ENCODE data around the gene ITIH5. TPM values are rescaled to one million over a fixed set of nuclear protein-coding genes. Genes with fewer than 3 reads are reported as not detected.

The ITIH5 gene
- total and polyA plus RNA-seq, 2 donors (not counting 1 experiment from before 2014, with no cell fraction given), result not detected

DNA sequence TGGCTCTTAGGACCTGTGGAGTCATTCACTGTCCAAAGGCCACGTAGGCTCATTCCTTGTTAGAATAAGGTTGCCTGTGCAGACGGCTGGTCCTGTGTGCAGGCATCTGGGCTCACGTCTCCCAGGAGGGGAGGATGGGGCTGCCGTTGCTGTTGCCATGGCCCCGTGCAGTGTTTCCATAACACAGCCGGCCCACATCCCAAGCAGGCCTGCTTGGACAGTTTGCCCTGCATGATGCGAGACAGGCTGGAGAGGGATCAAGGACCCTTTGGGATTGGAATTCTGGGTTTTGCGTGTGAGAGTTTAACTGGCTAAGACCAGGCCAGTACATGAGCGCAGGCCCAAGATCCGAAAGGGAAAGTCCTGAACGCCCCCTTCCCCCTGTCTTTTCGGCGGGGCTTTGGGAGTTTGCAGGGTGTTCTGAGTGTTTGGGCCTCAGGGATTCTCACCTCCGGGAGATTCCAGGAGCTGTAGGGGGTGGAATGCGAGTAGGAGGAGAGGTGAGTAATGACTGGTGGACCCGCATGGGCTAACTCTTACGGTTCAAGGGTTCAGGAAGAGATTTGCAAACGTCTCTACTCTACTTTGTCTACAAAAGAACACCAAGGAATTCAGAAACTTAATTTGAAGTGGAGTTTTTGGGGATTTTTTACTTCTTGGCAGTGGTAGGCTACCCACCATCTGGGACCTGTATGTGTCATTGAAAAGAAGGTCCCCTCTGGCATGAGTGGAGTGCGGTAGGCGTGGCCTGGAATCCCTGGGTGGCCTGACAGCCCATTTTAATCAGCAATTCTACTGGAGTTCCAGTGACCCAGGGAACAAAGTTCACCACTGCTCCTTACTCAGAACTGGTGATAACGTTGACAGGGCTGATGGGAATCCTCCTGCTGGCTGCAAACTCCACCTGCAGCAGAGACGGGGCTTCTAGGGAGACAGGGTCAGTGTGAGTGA, 125.4 kb downstream of the ITIH5 start:
- Histone ChIP-seq H2AFZ (ENCODE audit: insufficient read depth, low read depth, low read length, poor library complexity, severe bottlenecking) (no peak overlapping the region), H3K4me3 (ENCODE audit: control extremely low read depth in 1 of 5, extremely low read depth in 1 of 5, insufficient read depth in 1 of 5, low read depth in 2 of 5, low read length in 4 of 5) (no peak overlapping the region), H3K36me3 (replicated peaks in 1 of 2; ENCODE audit: control extremely low read depth in 1 of 2, control insufficient read depth in 1 of 2, extremely low read depth in 1 of 2, insufficient read depth in 2 of 2, low read length in 1 of 2) (no peaks in the 10 kb centered on the region), H3K79me2 (ENCODE audit: control insufficient read depth, insufficient read depth, low read length) (no peaks in the 10 kb centered on the region), H3K9me3 (ENCODE audit: control extremely low read depth in 1 of 3, control insufficient read depth in 2 of 3, insufficient read depth in 1 of 3, low read length in 2 of 3) (peaks cover 0 to 4% (median 0%) of the 10 kb centered on the region in 3 donors), H3K27ac (ENCODE audit: low read length in 2 of 2) (no peak overlapping the region), H3K4me1 (ENCODE audit: control insufficient read depth in 2 of 2, insufficient read depth in 2 of 2, low read length in 2 of 2) (no peaks in the 10 kb centered on the region), H3K27me3 (replicated peaks in 1 of 4; ENCODE audit: control extremely low read depth in 1 of 4, control insufficient read depth in 3 of 4, insufficient read depth in 4 of 4, low read length in 3 of 4) (no peaks in the 10 kb centered on the region), H3K9ac (ENCODE audit: low read length) (no peak overlapping the region), H3K4me2 (replicated peaks; ENCODE audit: low read depth, low read length, poor library complexity, severe bottlenecking) (no peak overlapping the region), H4K20me1 (ENCODE audit: control insufficient read depth, insufficient read depth, low read length, poor library complexity, severe bottlenecking) (no peaks in the 10 kb centered on the region)
- Mint-ChIP-seq H3K27me3 (no peaks in the 10 kb centered on the region), H3K4me3 (no peak overlapping the region), H3K9me3 (ENCODE audit: insufficient read depth) (peaks cover 6% of the 10 kb centered on the region), H3K27ac (no peak overlapping the region), H3K4me1 (no peaks in the 10 kb centered on the region)
- ATAC-seq (ENCODE audit: low read depth) (no peak), DNase-seq (no peak)
- whole genome bisulfite sequencing (ENCODE audit: insufficient coverage), result 96% methylated on average over 18 of the region's 22 CpGs
- intact Hi-C loops (cut with micrococcal nuclease), result no loop called here
- ChIA-PET POLR2A (no interaction called here), CTCF (no interaction called here)
- TF ChIP-seq, protein P1, sequence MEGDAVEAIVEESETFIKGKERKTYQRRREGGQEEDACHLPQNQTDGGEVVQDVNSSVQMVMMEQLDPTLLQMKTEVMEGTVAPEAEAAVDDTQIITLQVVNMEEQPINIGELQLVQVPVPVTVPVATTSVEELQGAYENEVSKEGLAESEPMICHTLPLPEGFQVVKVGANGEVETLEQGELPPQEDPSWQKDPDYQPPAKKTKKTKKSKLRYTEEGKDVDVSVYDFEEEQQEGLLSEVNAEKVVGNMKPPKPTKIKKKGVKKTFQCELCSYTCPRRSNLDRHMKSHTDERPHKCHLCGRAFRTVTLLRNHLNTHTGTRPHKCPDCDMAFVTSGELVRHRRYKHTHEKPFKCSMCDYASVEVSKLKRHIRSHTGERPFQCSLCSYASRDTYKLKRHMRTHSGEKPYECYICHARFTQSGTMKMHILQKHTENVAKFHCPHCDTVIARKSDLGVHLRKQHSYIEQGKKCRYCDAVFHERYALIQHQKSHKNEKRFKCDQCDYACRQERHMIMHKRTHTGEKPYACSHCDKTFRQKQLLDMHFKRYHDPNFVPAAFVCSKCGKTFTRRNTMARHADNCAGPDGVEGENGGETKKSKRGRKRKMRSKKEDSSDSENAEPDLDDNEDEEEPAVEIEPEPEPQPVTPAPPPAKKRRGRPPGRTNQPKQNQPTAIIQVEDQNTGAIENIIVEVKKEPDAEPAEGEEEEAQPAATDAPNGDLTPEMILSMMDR (IDR thresholded peaks at IDR 0.05), result no peak
- TF ChIP-seq EZH2 (IDR thresholded peaks at IDR 0.05; ENCODE audit: borderline replicate concordance, insufficient read depth, low read depth, low read length, poor library complexity, severe bottlenecking), result no peak
